ENCODE data around the gene ENPP6.

GRCh38 chr4:184247421-184247820, 29.7 kb upstream of the ENPP6 start:
- TF ChIP-seq CTCF (IDR thresholded peaks at IDR 0.05; ENCODE audit: low read depth, low read length) (no peak), EZH2phosphoT487 (IDR thresholded peaks at IDR 0.05; ENCODE audit: low read depth) (no peak)
